PC-3 (cell line): Measurements from ENCODE around the gene RBKS. TPM values are rescaled to one million over a fixed set of nuclear protein-coding genes. Genes with fewer than 3 reads are reported as not detected.
A peak's percentile ranks its signal among the peaks of the same experiment; 100 is the strongest.

Source experiments
- ATAC-seq: fragments of 200-7000 bp; cut with Tn5 transposase; 2 replicates; pipeline ENCODE4 v1.9.1; 2020; ENCODE audit warnings: mild to moderate bottlenecking, moderate library complexity
- BruUV-seq: library from RNA; stranded (reverse); fragments of 400-500 nt; replicated peaks from 2 replicates; lab custom pipeline; 2021; lab: Mats Ljungman, UMichigan
- CTCF ChIA-PET: fragments of 300-600 bp; sonication (Branson Sonifier 250); formaldehyde crosslinking; loops from one replicate; lab custom pipeline; 2022; ENCODE audit warnings: antibody characterized with exemption; lab: Charles Lee
- POLR2A ChIA-PET: fragments of 300-600 bp; sonication (Branson Sonifier 250); formaldehyde crosslinking; loops from one replicate; lab custom pipeline; 2022; ENCODE audit warnings: antibody characterized with exemption; ENCODE audit not compliant: unreplicated experiment; lab: Charles Lee
- DNase-seq: peaks from one replicate; pipeline ENCODE4 v3.0.0-alpha.2; 2015
- H2AFZ ChIP-seq: fragments of 300-600 bp; sonication (generic); 2 replicates; pipeline ENCODE4 v1.6.0; 2016; ENCODE audit warnings: antibody characterized with exemption, low read length
- H3F3A ChIP-seq: fragments of 300-600 bp; sonication (generic); one replicate; pipeline ENCODE4 v1.6.0; 2017; ENCODE audit warnings: antibody characterized with exemption, low read length, control low read depth, mild to moderate bottlenecking; ENCODE audit not compliant: unreplicated experiment
- H3K27ac ChIP-seq: fragments of 300-600 bp; sonication (generic); 2 replicates; pipeline ENCODE4 v1.5.1; 2016; ENCODE audit warnings: mild to moderate bottlenecking, low read length
- H3K27me3 ChIP-seq: fragments of 300-600 bp; sonication (generic); 2 replicates; pipeline ENCODE4 v1.6.1; 2016; ENCODE audit warnings: low read length, mixed read lengths
- H3K36me3 ChIP-seq: fragments of 300-600 bp; sonication (generic); 2 replicates; pipeline ENCODE4 v1.6.1; 2016; ENCODE audit warnings: low read depth, mixed run types, low read length, mixed read lengths
- H3K4me1 ChIP-seq: fragments of 300-600 bp; sonication (generic); 2 replicates; pipeline ENCODE4 v1.5.1; 2016; ENCODE audit warnings: low read length; ENCODE audit not compliant: insufficient read depth
- H3K4me2 ChIP-seq: fragments of 300-600 bp; sonication (generic); 2 replicates; pipeline ENCODE4 v1.6.0; 2016; ENCODE audit warnings: low read length
- H3K4me3 ChIP-seq: fragments of 300-600 bp; sonication (generic); 2 replicates; pipeline ENCODE4 v1.5.1; 2016; ENCODE audit warnings: mild to moderate bottlenecking, low read length, mixed read lengths
- H3K79me2 ChIP-seq: fragments of 300-600 bp; sonication (generic); 2 replicates; pipeline ENCODE4 v1.6.1; 2017; ENCODE audit warnings: low read length, mixed read lengths
- H3K9ac ChIP-seq: fragments of 300-600 bp; sonication (generic); 2 replicates; pipeline ENCODE4 v1.6.0; 2016; ENCODE audit warnings: mild to moderate bottlenecking, low read length
- H3K9me2 ChIP-seq: fragments of 300-600 bp; sonication (generic); replicated peaks from 2 replicates; pipeline ENCODE4 v1.6.1; 2016; ENCODE audit warnings: mixed run types, low read length, mixed read lengths
- H3K9me3 ChIP-seq: fragments of 300-600 bp; sonication (generic); 2 replicates; pipeline ENCODE4 v1.6.1; 2016; ENCODE audit warnings: low read length, mixed read lengths
- H4K20me1 ChIP-seq: fragments of 300-600 bp; sonication (generic); 2 replicates; pipeline ENCODE4 v1.6.1; 2016; ENCODE audit warnings: low read length, mixed read lengths
- CTCF ChIP-seq: fragments of 300-600 bp; sonication (generic); conservative IDR thresholded peaks from 2 replicates; pipeline ENCODE4 v1.5.1; 2017; ENCODE audit warnings: antibody characterized with exemption, low read depth, mild to moderate bottlenecking, low read length
- EZH2 ChIP-seq: fragments of 300-600 bp; sonication (generic); IDR thresholded peaks from one replicate; pipeline ENCODE4 v1.6.1; 2017; ENCODE audit warnings: antibody characterized with exemption, mild to moderate bottlenecking, low read length; ENCODE audit not compliant: unreplicated experiment
- EZH2phosphoT487 ChIP-seq: fragments of 300-600 bp; sonication (generic); IDR thresholded peaks from 2 replicates; pipeline ENCODE4 v1.6.1; 2018; ENCODE audit warnings: mild to moderate bottlenecking, antibody characterized with exemption, low read length, borderline replicate concordance
- intact Hi-C: fragments of 100-400 bp; cut with micrococcal nuclease; formaldehyde crosslinking; loops from 2 replicates; pipeline ENCODE4 v1.9.0; 2023
- total RNA-seq: library from RNA; depleted of rRNA; stranded (reverse); fragments of >200 nt; gene quantifications from 2 replicates; pipeline ENCODE4 v1.2.3, GENCODE V29; 2014

The RBKS gene
- total RNA-seq, 1 experiment from 2014 or later = 1.8 TPM

DNA sequence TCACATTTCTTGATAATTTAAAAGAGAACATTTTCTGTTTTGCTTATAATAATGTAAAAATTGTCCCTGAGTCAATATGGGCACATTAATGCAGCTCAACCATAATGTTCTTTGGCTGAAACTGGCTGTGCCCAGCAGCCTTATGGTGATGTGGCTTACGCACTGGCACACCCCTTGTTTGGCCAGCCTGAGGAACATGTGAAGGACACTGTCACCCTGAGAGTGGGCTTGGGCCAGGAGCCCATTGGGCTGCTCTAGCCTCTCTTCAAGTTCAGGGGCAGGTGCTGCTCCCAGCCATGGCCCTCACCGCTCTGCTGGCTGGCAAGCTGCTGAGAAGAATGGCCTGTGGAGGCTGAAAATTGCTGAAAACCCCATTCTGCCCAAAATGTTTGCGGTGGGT lies 81.2 kb downstream of the RBKS start:
- no TSS peak for BruUV-seq
- H2AFZ ChIP-seq = no peak overlapping the region
- ChIA-PET CTCF (no interaction called here), POLR2A (no interaction called here)
- no peak overlapping the region for H3K4me3 ChIP-seq
- no peaks in the 10 kb centered on the region for H3K27me3 ChIP-seq
- H3K9me2 ChIP-seq = no peaks in the 10 kb centered on the region
- intact Hi-C loops = loop anchor here (10.0 kb wide), 1 partner anchor 236 kb away; no protein-coding TSS in a partner anchor
- no peaks in the 10 kb centered on the region for H3K36me3 ChIP-seq
- no peaks in the 10 kb centered on the region for H3K79me2 ChIP-seq
- no peaks in the 10 kb centered on the region for H4K20me1 ChIP-seq
- no peaks in the 10 kb centered on the region for H3F3A ChIP-seq
- H3K9ac ChIP-seq = no peak overlapping the region
- peak overlapping the region; percentile 69 for H3K27ac ChIP-seq
- no peak for TF ChIP-seq EZH2
- TF ChIP-seq EZH2phosphoT487 = no peak
- TF ChIP-seq CTCF = no peak
- DNase-seq (no peak), ATAC-seq (no peak)
- peak overlapping the region; percentile 51 for H3K4me2 ChIP-seq
- H3K4me1 ChIP-seq = peaks cover 28% of the 10 kb centered on the region
- H3K9me3 ChIP-seq = no peaks in the 10 kb centered on the region

- no TSS peak for BruUV-seq
- H3K4me3 ChIP-seq = no peak overlapping the region
- H4K20me1 ChIP-seq = no peaks in the 10 kb centered on the region
- no peaks in the 10 kb centered on the region for H3K79me2 ChIP-seq
- no peaks in the 10 kb centered on the region for H3K27me3 ChIP-seq
- ChIA-PET CTCF (no interaction called here), POLR2A (no interaction called here)
- intact Hi-C loops = loop anchor here (10.0 kb wide), 1 partner anchor 236 kb away; no protein-coding TSS in a partner anchor
- DNase-seq = no peak
- no peaks in the 10 kb centered on the region for H3K9me3 ChIP-seq
- ATAC-seq = no peak
- peaks cover 28% of the 10 kb centered on the region for H3K4me1 ChIP-seq
- TF ChIP-seq CTCF (no peak), EZH2 (no peak), EZH2phosphoT487 (no peak)
- no peak overlapping the region for H3K27ac ChIP-seq
- no peak overlapping the region for H2AFZ ChIP-seq
- H3K9me2 ChIP-seq = no peaks in the 10 kb centered on the region
- H3K36me3 ChIP-seq = no peaks in the 10 kb centered on the region
- no peak overlapping the region for H3K4me2 ChIP-seq
- no peaks in the 10 kb centered on the region for H3F3A ChIP-seq
- H3K9ac ChIP-seq = no peak overlapping the region
Observed at GRCh38 chr2:27808418-27808817, 81.8 kb downstream of the RBKS start.

- intact Hi-C loops = loop anchor here (10.0 kb wide), 1 partner anchor 237 kb away; no protein-coding TSS in a partner anchor
- H3K27me3 ChIP-seq = no peaks in the 10 kb centered on the region
- peaks cover 28% of the 10 kb centered on the region for H3K4me1 ChIP-seq
- ChIA-PET POLR2A (interaction anchor here (0.5 kb wide), 1 partner anchor 147 kb away, joined by 3 read pairs; no protein-coding TSS in a partner anchor), CTCF (no interaction called here)
- DNase-seq = peak; percentile 57
- no peak overlapping the region for H3K27ac ChIP-seq
- no TSS peak for BruUV-seq
- ATAC-seq = peak; percentile 25; the same call in 1 of the 2 replicates
- H3F3A ChIP-seq = no peaks in the 10 kb centered on the region
- no peak for TF ChIP-seq EZH2phosphoT487
- TF ChIP-seq EZH2 = no peak
- TF ChIP-seq CTCF = peak; percentile 79
- H4K20me1 ChIP-seq = no peaks in the 10 kb centered on the region
- H3K9me2 ChIP-seq = no peaks in the 10 kb centered on the region
- no peaks in the 10 kb centered on the region for H3K9me3 ChIP-seq
- H3K9ac ChIP-seq = no peak overlapping the region
- no peaks in the 10 kb centered on the region for H3K79me2 ChIP-seq
- H3K4me2 ChIP-seq = no peak overlapping the region
- no peak overlapping the region for H2AFZ ChIP-seq
- no peaks in the 10 kb centered on the region for H3K36me3 ChIP-seq
- no peak overlapping the region for H3K4me3 ChIP-seq
Observed at GRCh38 chr2:27807476-27807875, 82.7 kb downstream of the RBKS start.
